HG03139 (cell line): ENCODE data around the gene PLXNB3.

Experiments used
- ATAC-seq: cut with Tn5 transposase; IDR thresholded peaks from one replicate; pipeline ENCODE4 v1.9.1; 2021; ENCODE audit not compliant: unreplicated experiment

PLXNB3 gene

GRCh38 chrX:153772316-153773217, 8.5 kb downstream of the PLXNB3 start:
- ATAC-seq = no peak

- no peak for ATAC-seq
Measured at GRCh38 chrX:153773218-153773611, 9.2 kb downstream of the PLXNB3 start.

- ATAC-seq = no peak
Measured at GRCh38 chrX:153773741-153774575, 9.9 kb downstream of the PLXNB3 start.

GRCh38 chrX:153774576-153775292, 10.7 kb downstream of the PLXNB3 start:
- ATAC-seq = no peak

- ATAC-seq = no peak
Measured at GRCh38 chrX:153775293-153776119, 11.5 kb downstream of the PLXNB3 start.

- ATAC-seq = no peak
Measured at GRCh38 chrX:153776120-153776599, 12.1 kb downstream of the PLXNB3 start.

GRCh38 chrX:153776611-153777045, 12.6 kb downstream of the PLXNB3 start:
- ATAC-seq = no peak

- ATAC-seq = no peak
Measured at GRCh38 chrX:153777261-153778090, 13.4 kb downstream of the PLXNB3 start.

- no peak for ATAC-seq
Measured at GRCh38 chrX:153778181-153778580, 14.1 kb downstream of the PLXNB3 start.

- ATAC-seq = no peak
Measured at GRCh38 chrX:153778684-153779101, 14.6 kb downstream of the PLXNB3 start.

- no peak for ATAC-seq
Measured at GRCh38 chrX:153779891-153780677, 16.0 kb downstream of the PLXNB3 start.

- ATAC-seq = no peak
Measured at GRCh38 chrX:153780678-153781427, 16.8 kb downstream of the PLXNB3 start, which contains the start of gene SRPK3. TSS of gene SRPK3 (plus strand) at chrX:153781041. CDS start at chrX:153781087, 46 bp downstream.

- ATAC-seq = no peak
Measured at GRCh38 chrX:153781428-153782047, 17.5 kb downstream of the PLXNB3 start.

GRCh38 chrX:153782313-153782712, 18.3 kb downstream of the PLXNB3 start:
- no peak for ATAC-seq

- ATAC-seq = no peak
Measured at GRCh38 chrX:153782871-153783270, 18.8 kb downstream of the PLXNB3 start.

GRCh38 chrX:153783378-153784013, 19.4 kb downstream of the PLXNB3 start:
- ATAC-seq = no peak
